ACC112 (cell line): ENCODE data around the gene ELOVL2.

Source experiments
- H2AFZ ChIP-seq: fragments of 200-600 bp; sonication (generic); one replicate; pipeline ENCODE4 v1.6.0; 2017; ENCODE audit warnings: antibody characterized with exemption, low read length; ENCODE audit not compliant: unreplicated experiment
- H3K27ac ChIP-seq: fragments of 200-600 bp; sonication (generic); 2 replicates; pipeline ENCODE4 v1.5.1; 2014; ENCODE audit warnings: low read depth, mild to moderate bottlenecking, antibody characterized with exemption, low read length, moderate library complexity
- H3K27me3 ChIP-seq: fragments of 200-600 bp; sonication (generic); 2 replicates; pipeline ENCODE4 v1.6.1; 2014; ENCODE audit warnings: mild to moderate bottlenecking, antibody characterized with exemption, low read length, moderate library complexity, mixed read lengths; ENCODE audit not compliant: insufficient read depth
- H3K36me3 ChIP-seq: fragments of 200-600 bp; sonication (generic); 2 replicates; pipeline ENCODE4 v1.6.1; 2016; ENCODE audit warnings: mild to moderate bottlenecking, antibody characterized with exemption, low read length, moderate library complexity, mixed read lengths; ENCODE audit not compliant: insufficient read depth
- H3K4me1 ChIP-seq: fragments of 200-600 bp; sonication (generic); one replicate; pipeline ENCODE4 v1.6.1; 2016; ENCODE audit warnings: low read length, mixed read lengths; ENCODE audit not compliant: insufficient read depth, unreplicated experiment, control insufficient read depth
- H3K4me3 ChIP-seq: fragments of 200-600 bp; sonication (generic); 2 replicates; pipeline ENCODE4 v1.5.1; 2014; ENCODE audit warnings: mild to moderate bottlenecking, low read depth, low read length
- H3K79me2 ChIP-seq: fragments of 200-600 bp; sonication (generic); one replicate; pipeline ENCODE4 v1.6.0; 2016; ENCODE audit warnings: low read length; ENCODE audit not compliant: control insufficient read depth, unreplicated experiment, insufficient read depth

ELOVL2 gene

DNA sequence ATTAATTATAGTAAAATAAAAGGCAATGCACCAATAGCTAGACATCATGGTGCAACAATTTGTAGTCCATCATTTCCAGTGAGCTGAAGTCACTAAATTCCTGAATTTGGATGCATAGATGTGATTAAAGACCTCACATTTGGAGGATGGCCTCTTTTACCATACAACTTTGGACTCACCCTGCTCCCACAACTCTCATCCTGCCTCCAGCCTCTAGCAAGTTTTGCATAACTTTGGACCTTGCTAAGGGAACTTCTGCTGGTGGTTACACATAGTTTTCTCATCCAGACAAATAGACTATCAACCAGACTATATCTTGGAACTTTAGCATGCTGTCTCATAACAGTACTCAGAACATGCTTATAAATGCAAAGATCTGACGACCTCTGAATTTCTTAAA is 12.8 kb upstream of the ELOVL2 start:
- no peaks in the 10 kb centered on the region for H3K36me3 ChIP-seq
- peaks cover 11% of the 10 kb centered on the region for H3K4me1 ChIP-seq
- H3K4me3 ChIP-seq, result no peak overlapping the region
- H3K27ac ChIP-seq, result no peak overlapping the region
- H2AFZ ChIP-seq, result no peak overlapping the region
- H3K79me2 ChIP-seq, result no peaks in the 10 kb centered on the region
- H3K27me3 ChIP-seq, result no peaks in the 10 kb centered on the region

DNA sequence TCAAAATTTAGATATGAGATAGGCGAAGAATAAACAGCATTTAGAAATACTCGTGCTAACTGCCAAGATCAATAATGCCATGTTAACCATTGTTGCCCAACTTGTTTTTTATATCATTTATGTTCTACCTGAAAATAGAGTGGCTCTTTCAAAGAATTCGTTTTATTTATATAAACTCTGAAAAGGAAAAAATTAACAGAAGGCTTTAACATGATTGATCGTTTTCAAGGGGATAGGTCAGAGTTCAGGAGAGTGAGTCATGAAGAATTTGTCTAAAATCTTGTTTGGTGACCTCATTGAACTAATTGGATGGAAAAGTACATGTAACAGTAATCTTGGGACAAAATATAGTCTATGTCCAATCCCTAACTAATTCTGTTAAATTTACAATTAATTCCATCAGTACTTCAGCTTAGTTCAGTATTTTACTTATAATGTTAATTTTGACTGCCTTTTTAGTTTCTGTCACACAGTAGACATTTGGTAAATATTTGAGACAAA is 11.1 kb upstream of the ELOVL2 start:
- no peak overlapping the region for H3K4me3 ChIP-seq
- no peaks in the 10 kb centered on the region for H3K27me3 ChIP-seq

DNA sequence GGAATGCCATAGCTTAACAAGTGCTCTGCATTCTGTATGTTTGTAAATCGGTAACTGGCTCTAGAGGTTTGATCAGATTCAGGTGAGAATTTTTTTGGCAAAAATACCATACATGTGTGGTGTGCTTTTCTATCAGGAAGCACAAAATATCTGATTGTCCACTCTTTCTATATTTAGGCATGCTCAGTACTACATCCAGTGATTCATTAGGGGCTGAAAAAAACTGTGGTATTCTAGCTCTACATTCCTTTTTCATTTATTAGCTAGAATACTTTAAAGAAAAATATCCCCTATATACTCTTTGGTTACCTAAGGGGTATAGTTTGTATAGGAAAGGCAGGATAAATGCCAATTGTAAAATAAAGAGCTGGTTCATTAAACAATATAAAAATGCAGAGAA is 10.6 kb upstream of the ELOVL2 start:
- H3K4me3 ChIP-seq, result no peak overlapping the region
- no peaks in the 10 kb centered on the region for H3K79me2 ChIP-seq
- H3K36me3 ChIP-seq, result no peaks in the 10 kb centered on the region
- no peak overlapping the region for H3K27ac ChIP-seq
- no peaks in the 10 kb centered on the region for H3K27me3 ChIP-seq
- H2AFZ ChIP-seq, result no peak overlapping the region
- H3K4me1 ChIP-seq, result peaks cover 11% of the 10 kb centered on the region

More for the DNA sequence above, 11.1 kb upstream of the ELOVL2 start:
- no peaks in the 10 kb centered on the region for H3K79me2 ChIP-seq
- no peaks in the 10 kb centered on the region for H3K36me3 ChIP-seq
- H3K27ac ChIP-seq, result no peak overlapping the region
- peaks cover 11% of the 10 kb centered on the region for H3K4me1 ChIP-seq
- no peak overlapping the region for H2AFZ ChIP-seq

GRCh38 chr6:11053307-11053706 is 9.2 kb upstream of the ELOVL2 start:
- no peaks in the 10 kb centered on the region for H3K36me3 ChIP-seq
- no peak overlapping the region for H2AFZ ChIP-seq
- no peaks in the 10 kb centered on the region for H3K79me2 ChIP-seq
- H3K4me1 ChIP-seq, result peaks cover 11% of the 10 kb centered on the region
- no peak overlapping the region for H3K4me3 ChIP-seq
- H3K27me3 ChIP-seq, result no peaks in the 10 kb centered on the region
- H3K27ac ChIP-seq, result no peak overlapping the region

DNA sequence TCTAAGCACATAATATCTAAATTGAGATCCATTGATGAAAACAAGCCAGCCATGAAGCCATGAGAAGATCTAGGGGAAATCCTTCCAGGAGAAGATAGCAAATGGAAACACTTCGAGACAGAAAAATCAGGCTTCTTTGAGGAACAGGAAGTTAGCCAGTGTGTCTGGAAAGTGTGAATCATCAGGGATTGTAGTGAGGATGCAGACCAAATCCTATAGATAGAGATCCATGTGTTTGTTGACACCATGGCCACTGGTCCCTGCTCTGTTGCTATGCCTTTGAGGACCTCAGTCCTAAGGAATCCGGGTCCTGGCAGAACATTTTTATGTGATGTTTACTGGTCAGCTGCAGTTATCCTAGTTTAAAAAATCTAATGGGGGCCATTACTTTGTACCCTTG is 6.6 kb upstream of the ELOVL2 start:
- peaks cover 11% of the 10 kb centered on the region for H3K4me1 ChIP-seq
- peaks cover 17% of the 10 kb centered on the region for H3K27me3 ChIP-seq
- H3K27ac ChIP-seq, result no peak overlapping the region
- no peaks in the 10 kb centered on the region for H3K79me2 ChIP-seq
- H3K4me3 ChIP-seq, result no peak overlapping the region
- no peaks in the 10 kb centered on the region for H3K36me3 ChIP-seq
- H2AFZ ChIP-seq, result no peak overlapping the region

DNA sequence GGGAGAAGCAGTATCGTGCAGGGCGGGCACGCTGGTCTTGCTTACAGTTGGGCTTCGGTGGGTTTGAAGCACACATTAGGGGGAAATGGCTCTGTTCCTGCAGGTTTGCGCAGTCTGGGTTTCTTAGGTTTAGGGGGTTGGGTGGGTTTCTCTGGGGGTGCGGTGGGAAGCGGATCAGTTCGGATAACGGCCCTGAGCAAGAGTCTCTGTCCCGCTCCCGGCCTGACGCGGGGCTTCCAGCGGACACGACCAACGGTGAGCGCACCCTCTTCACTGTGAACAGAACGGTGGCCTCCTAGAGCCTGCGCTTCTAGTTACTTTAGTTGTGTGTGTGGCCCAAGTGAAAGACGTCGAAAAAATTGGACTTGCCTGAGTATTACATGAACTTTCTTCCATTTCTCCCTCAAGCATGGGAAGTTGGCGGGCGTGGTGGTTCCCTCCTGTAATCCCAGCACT is 635 bp upstream of the ELOVL2 start:
- no peaks in the 10 kb centered on the region for H3K4me1 ChIP-seq
- no peaks in the 10 kb centered on the region for H3K36me3 ChIP-seq
- H3K79me2 ChIP-seq, result no peaks in the 10 kb centered on the region
- no peak overlapping the region for H3K27ac ChIP-seq
- H3K27me3 ChIP-seq, result peaks cover 60% of the 10 kb centered on the region
- H3K4me3 ChIP-seq, result peak overlapping the region; percentile 65
- no peak overlapping the region for H2AFZ ChIP-seq

- H3K4me3 ChIP-seq, result peak overlapping the region; percentile 74
- no peaks in the 10 kb centered on the region for H3K4me1 ChIP-seq
- H3K27me3 ChIP-seq, result peaks cover 60% of the 10 kb centered on the region
- H3K36me3 ChIP-seq, result no peaks in the 10 kb centered on the region
- H2AFZ ChIP-seq, result no peak overlapping the region
- H3K27ac ChIP-seq, result no peak overlapping the region
- H3K79me2 ChIP-seq, result no peaks in the 10 kb centered on the region
Measured at GRCh38 chr6:11043378-11043960, 636 bp downstream of the ELOVL2 start.

- H3K4me3 ChIP-seq, result peak overlapping the region; percentile 74; the same call in 1 of the 2 replicates
- no peak overlapping the region for H3K27ac ChIP-seq
- H3K36me3 ChIP-seq, result no peaks in the 10 kb centered on the region
- peaks cover 57% of the 10 kb centered on the region for H3K27me3 ChIP-seq
- no peak overlapping the region for H2AFZ ChIP-seq
- H3K4me1 ChIP-seq, result no peaks in the 10 kb centered on the region
- no peaks in the 10 kb centered on the region for H3K79me2 ChIP-seq
Measured at GRCh38 chr6:11042750-11043377, 1.2 kb downstream of the ELOVL2 start.

DNA sequence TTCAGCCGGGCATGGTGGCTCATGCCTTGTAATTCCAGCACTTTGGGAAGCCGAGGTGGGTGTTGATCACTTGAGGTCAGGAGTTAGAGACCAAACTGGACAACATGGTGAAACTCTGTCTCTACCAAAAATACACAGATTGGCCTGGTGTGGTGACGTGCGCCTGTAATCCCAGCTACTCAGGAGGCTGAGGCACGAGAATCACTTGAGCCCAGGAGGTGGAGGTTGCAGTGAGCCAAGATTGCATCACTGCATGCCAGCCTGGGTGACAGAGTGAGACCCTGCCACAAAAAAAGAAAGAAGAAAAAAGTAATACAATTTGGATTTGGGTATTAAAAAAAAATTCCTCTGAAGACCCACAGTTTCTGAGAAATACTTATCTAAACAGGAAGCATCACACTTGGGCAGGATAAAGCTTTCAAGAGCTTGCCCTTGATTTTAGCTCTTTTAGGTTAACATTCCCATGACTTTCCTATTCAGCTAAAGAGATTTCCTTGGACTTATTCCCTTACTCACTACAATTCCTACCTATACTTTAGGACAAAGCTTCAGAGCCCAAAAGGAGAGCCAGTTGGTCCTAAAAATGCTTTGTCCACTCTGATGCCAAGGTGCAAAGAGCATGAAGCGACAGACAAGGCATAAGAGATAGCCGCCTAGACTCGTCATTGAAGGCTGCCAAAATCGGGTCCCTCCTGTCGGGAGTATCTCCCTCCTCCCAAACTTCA is 1.9 kb downstream of the ELOVL2 start:
- H3K27me3 ChIP-seq, result peaks cover 52% of the 10 kb centered on the region

GRCh38 chr6:11040134-11040533 is 4.0 kb downstream of the ELOVL2 start:
- Histone ChIP-seq H3K4me1 (no peaks in the 10 kb centered on the region), H2AFZ (no peak overlapping the region), H3K27me3 (peaks cover 37% of the 10 kb centered on the region), H3K79me2 (no peaks in the 10 kb centered on the region), H3K27ac (no peak overlapping the region), H3K4me3 (no peak overlapping the region), H3K36me3 (no peaks in the 10 kb centered on the region)

More for the DNA sequence above, 1.9 kb downstream of the ELOVL2 start:
- no peaks in the 10 kb centered on the region for H3K79me2 ChIP-seq
- no peaks in the 10 kb centered on the region for H3K36me3 ChIP-seq
- H3K4me1 ChIP-seq, result no peaks in the 10 kb centered on the region
- H3K27ac ChIP-seq, result no peak overlapping the region
- H2AFZ ChIP-seq, result no peak overlapping the region
- no peak overlapping the region for H3K4me3 ChIP-seq
